Retinal pigment epithelial cell (primary cell): ENCODE data around the gene SEMA6A.

Experiments
- DNase-seq: peaks from one replicate; pipeline ENCODE4 v3.0.0-alpha.2; 2010; ENCODE audit warnings: low read depth
- H3K4me3 ChIP-seq: 2 replicates; pipeline ENCODE4 v1.5.1; 2011; ENCODE audit warnings: mild to moderate bottlenecking, low read length, control low read depth, moderate library complexity
- CTCF ChIP-seq: conservative IDR thresholded peaks from 2 replicates; pipeline ENCODE4 v1.5.1; 2011; ENCODE audit warnings: low read depth, low read length, control low read depth, inconsistent platforms

The SEMA6A gene

GRCh38 chr5:116446356-116447005, 128.1 kb downstream of the SEMA6A start:
- TF ChIP-seq CTCF = no peak
- no peak overlapping the region for H3K4me3 ChIP-seq
- DNase-seq = no peak

GRCh38 chr5:116445311-116445710, 129.3 kb downstream of the SEMA6A start:
- no peak for DNase-seq
- no peak overlapping the region for H3K4me3 ChIP-seq
- TF ChIP-seq CTCF = no peak

GRCh38 chr5:116444373-116445295, 130.0 kb downstream of the SEMA6A start:
- H3K4me3 ChIP-seq = no peak overlapping the region
- DNase-seq = no peak
- no peak for TF ChIP-seq CTCF

GRCh38 chr5:116442931-116443551, 131.6 kb downstream of the SEMA6A start:
- no peak for TF ChIP-seq CTCF
- H3K4me3 ChIP-seq = no peak overlapping the region
- DNase-seq = no peak

GRCh38 chr5:116442095-116442534, 132.5 kb downstream of the SEMA6A start:
- H3K4me3 ChIP-seq = no peak overlapping the region
- peak; percentile 53 for DNase-seq
- TF ChIP-seq CTCF = no peak

GRCh38 chr5:116441223-116441622, 133.4 kb downstream of the SEMA6A start:
- no peak for DNase-seq
- TF ChIP-seq CTCF = no peak
- H3K4me3 ChIP-seq = no peak overlapping the region
